ENCODE results near the gene PDZD4.

PDZD4 gene

DNA sequence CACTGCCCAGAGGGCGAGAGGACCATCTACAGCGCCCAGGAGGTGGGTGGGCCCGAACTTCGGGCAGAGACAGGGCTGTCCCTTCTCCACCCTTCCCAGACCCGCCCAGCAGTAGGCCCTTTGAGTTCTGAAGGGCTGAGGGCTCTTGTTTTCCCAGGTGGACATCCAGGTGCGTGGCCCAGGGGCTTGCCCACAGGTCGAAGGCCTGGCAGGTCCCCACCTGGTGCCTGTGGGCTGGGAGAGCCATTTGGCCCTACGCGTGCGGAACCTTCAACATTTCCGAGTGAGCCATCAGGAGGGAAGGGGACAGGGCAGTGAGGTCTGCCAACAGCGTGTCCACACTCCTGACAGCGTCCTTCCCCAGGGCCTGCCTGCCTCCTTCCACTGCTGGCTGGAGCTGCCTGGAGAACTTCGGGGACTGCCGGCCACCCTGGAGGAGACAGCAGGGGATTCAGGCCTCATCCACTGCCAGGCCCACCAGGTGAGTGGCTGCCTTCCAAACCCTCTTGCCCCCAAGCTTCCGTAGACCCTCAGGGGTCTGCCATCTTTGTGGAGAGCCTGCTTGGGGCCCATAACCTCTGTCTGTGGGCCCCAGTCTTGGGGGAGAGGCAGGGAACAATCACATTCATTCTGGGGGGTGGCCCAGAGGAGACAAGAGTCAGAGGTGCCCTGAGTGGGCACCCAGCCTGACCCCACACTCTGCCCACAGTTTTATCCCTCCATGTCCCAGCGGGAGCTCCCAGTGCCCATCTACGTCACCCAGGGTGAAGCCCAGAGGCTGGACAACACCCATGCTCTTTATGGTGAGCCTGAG lies 59.5 kb downstream of the PDZD4 start:
- DNase-seq: no peak

DNA sequence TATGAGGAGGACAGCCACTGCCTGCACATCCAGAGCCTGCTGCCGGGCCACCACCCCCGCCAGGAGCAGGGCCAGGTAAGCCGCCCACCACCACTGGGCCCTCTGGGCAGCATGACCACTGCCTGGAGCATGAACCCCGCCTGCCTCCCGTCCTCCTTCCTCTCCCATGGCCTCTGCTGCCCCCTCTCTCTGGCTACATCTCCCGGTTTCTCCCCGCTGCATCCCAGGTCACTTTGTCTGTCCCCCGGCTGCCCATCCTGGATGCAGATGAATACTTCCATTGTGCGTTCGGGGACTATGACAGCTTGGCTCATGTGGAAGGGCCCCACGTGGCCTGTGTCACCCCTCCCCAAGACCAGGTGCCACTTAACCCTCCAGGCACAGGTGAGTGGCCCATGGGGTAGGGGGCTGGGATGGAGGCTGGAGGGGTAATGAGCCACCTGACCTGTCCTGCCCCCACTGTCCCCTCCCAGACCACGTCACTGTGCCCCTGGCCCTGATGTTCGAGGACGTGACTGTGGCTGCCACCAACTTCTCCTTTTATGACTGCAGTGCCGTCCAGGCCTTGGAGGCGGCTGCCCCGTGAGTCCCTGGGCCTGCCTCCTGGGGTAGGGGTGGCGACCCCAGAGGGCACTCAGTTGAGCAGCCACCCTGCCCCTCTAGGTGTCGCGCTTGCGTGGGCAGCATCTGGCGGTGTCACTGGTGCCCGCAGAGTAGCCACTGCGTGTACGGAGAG lies 60.3 kb downstream of the PDZD4 start:
- no peak for DNase-seq

DNA sequence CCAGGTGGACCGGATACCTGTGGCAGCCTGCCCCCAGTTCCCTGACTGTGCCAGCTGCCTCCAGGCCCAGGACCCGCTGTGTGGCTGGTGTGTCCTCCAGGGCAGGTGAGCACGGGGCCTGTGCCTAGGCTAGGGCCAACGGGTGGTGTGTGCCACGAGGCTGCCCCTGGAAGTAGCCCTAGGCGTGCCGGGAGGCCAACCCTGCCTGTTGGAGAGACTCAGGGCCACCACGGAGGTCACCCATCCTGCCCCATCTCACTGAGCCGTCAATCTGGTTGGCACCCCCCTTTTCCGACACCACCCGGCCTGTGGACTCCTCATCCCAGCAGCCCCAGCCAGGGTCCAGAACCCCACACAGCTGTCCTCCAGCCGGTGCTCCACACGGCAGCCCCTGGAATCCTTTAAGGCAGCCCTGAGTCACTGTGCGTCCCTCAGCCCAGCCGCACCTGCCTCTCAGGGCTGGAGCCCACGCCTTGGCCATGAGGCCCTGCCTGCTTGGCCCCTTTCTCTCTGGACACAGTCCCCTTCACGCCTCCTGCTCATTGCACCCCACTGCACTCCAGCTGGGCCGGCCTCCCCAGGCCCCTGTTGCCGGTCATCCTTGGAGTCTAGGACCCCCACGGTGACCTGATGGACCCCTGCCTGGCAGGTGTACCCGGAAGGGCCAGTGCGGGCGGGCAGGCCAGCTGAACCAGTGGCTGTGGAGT lies 61.0 kb downstream of the PDZD4 start:
- DNase-seq: no peak

DNA sequence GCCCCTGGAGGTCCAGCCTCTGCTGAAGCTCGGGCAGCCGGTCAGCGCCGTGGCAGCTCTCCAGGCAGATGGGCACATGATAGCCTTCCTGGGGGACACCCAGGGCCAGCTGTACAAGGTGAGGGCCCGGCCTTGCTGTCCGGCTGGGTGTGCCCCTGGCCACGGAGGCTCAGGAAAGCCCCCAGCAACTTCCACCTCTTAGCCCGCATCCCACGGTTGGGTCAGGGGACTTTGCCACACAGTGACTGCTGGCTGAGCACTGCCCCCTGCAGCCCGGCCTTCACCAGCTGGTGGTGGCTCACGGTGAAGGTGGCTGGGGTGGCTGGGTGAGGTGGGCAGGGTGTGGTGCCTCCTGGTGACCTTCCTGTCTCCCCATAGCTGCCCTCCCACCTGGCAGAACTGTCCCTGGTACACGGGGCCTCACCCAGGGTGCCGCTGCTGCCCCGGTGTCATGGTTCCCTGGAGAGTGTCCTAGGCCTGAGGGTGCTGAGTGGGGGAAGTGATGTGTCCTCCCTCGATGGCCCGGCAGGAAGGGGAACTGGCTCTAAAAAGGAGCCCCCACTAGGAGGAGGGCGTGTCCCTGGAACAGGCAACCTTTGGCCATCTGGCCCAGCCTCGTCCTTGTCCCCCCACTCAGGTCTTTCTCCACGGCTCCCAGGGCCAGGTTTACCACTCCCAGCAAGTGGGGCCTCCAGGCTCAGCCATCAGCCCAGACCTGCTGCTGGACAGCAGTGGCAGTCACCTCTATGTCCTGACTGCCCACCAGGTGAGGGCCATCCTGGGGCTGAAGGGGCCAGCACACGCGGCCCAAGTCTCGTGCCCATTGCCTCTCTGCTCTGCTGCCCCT lies 61.8 kb downstream of the PDZD4 start:
- DNase-seq: no peak

DNA sequence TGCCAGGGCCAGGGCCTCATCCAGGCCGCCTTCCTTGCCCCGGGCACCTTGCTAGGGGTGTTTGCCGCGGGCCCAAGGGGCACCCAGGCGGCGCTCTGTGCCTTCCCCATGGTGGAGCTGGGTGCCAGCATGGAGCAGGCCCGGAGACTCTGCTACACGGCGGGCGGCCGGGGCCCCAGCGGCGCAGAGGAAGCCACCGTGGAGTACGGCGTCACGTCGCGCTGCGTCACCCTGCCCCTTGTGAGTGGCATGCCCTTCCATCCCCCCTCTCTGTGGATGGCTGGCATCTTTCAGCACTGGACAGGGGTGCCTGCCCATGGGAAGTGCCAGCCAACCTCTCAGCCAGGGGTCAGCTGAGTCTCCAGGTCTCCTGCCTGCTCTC lies 62.7 kb downstream of the PDZD4 start:
- no peak for DNase-seq

DNA sequence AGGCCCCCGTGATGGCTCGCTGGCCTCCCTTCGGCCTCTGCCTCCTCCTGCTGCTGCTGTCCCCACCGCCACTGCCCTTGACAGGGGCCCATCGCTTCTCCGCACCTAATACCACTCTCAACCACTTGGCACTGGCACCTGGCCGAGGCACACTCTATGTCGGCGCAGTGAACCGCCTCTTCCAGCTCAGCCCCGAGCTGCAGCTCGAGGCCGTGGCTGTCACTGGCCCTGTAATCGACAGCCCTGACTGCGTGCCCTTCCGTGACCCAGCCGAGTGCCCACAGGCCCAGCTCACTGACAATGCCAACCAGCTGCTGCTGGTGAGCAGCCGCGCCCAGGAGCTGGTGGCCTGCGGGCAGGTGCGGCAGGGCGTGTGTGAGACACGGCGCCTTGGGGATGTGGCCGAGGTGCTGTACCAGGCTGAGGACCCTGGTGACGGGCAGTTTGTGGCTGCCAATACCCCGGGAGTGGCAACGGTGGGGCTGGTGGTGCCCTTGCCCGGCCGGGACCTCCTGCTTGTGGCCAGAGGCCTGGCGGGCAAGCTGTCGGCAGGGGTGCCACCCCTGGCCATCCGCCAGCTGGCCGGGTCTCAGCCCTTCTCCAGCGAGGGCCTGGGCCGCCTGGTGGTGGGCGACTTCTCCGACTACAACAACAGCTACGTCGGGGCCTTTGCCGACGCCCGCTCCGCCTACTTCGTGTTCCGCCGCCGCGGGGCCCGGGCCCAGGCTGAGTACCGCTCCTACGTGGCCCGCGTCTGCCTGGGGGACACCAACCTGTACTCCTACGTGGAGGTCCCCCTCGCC lies 63.3 kb downstream of the PDZD4 start:
- no peak for DNase-seq

DNA sequence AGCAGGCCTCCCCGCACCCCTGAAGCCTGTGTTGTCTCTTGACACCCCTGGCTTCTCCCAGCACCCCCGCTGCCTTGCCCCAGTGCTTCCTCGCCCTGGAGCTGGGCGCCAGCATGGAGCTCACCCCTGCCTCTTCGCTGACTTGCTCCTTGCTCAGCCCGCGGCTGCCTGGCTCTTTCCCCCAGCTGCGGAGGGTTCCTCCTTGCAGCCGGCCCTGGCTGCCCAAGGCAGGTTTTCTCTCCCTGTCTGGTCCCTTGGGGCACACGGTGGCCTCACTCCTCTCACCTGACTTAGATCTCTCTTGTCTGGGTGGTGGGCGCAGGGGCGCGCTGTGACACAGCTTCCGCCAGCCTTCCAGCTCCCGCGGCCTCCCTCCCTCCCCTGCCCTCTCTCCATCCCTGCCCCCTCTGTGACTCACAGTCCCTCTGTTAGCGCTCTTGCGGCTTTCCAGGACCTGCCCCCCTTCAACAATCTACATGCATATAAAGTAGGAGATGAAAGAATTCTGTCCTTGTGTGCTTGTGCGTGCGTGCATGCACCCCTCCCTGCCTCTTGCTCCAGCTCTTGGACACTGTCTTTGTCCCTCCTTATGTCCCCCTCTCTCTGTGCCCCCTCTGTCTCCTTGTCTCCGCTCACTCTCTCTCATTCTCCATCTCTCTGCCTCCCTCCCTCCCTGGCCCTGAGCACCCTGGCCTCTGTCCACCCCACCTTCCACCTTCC lies 64.1 kb downstream of the PDZD4 start:
- DNase-seq: no peak

DNA sequence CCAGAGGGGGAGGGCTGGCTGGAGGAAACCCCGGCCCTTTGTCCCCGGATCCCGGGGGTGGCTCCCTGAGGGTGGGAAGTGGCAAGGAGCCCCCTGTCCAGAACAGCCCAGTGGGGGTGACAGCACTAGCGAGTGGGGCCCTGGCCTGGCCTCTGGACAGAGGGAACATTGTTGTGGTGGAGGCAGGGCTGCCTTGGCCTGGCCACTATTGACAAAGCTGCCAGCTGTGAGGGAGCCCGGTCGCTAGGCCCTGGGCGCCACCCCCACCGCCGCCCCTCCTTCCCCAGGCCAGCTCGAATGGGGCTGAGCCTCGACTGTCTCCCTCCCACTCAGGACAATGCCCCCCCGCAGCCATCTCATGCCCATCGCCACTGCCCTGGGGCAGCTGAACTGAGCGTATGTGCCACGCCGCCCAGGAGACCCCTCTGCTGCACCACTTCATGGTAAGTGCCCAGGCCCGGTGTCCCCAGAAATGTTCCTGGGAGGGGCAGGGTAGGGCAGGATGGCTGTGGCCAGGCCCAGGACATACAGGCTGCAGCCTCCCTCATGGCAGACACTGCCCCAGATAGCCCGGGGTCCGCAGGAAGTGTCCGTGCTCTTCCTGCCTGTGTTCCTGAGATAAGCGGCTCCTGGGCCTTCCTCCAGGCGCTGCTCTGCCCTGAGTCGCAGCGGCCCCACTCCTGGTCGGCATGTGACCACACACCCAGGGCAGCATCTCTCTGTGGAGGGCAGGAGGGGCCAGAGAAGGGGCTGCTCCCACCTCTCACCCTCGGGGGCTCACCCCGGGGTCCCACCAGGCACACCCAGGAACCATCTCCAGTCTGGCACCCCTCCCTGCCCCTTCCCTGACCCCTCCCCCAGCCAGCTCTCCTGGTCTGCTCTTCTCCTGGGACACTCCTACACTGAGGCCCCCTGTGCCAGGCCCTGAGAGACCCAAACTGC lies 64.9 kb downstream of the PDZD4 start:
- no peak for DNase-seq

DNA sequence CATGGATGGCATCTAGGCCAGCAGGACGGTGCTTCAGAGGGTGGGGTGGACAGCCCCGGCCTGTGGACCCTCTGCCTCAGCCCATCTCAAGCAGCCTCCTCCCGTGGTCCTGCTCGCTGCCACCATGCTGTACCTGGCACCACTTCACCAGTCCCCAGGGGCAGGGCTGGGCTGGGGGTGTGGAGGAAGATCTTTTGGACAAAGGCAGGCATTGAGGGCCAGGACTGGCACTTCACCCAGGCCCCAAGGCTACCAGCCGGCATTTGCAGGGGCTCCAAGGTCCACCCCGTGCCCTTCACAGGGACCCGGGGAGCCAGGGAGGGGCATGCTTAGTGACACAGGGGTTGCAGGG lies 65.6 kb downstream of the PDZD4 start:
- no peak for DNase-seq

DNA sequence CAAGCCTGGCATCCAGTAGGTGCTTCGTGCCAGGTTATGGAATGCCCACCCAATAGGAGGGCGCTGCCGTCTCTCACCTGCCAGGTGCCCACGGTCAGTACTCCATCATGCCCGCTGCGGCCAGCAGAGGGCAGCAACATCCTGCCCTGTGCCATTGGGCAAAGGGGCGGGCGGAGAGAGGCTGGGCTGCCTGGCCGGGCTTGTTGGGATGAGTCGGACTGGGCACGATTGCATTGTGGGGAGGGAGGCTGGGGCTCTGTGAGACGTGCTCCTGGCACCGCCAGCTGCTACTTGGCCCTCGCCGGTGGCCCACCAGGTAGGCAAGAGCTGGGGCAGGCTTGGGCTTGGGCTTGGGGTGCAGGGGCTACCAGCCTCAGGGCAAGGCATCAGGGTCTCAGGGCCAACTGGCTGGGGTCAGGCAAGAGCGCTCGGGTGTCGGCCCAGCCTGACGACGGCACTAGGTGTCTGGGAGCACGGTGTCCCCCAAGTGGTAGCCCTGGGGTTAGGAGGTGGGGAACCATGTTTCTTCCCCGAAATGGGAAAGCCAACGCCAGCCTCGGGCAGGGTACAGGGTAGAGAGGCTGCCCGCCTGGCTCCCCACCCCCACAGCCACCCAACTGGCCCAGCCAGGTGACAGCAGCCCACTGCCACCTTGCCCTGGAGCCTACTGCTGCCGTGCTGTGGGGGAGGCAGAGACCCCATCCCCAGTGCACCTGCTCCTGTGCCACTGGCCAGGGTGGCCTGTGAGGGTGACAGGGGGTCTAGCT lies 66.2 kb downstream of the PDZD4 start, which contains the start of gene PLXNB3:
TSS of gene PLXNB3 (plus strand) at position 261 of the 767 bp plus-strand sequence. CDS start 1,287 bp downstream, outside the sequence.
- peak; percentile 0 for DNase-seq

DNA sequence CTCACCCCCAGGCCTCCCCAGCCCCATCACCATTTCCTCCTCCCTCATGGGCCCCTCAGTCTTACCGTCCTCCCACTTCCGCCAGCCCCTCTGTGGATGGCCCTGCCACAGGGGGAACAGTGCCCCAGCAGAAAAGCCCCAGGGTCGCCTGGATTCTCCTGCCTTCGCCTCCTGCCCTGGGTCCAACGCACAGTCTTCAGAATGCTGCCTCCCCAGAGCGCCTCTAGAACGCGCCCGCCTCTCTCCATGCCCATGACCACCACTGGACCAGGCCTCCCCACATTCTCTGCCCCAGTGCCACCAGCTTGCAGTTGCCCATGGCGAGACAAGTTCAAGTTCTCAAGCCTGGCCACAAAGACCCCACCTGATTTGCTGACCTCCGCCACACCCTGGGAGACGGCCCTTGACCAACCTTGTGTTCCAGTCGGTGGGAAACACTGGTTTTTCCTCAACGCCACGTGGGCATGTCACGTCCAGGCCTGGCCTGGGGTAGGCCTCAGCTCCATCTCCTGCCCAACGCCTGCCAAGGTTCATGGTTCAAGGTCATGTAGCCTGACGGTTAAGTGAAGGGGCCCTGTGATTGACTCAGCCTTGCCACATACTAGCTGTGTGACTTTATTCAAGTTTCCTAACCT lies 66.9 kb downstream of the PDZD4 start:
- DNase-seq: no peak

DNA sequence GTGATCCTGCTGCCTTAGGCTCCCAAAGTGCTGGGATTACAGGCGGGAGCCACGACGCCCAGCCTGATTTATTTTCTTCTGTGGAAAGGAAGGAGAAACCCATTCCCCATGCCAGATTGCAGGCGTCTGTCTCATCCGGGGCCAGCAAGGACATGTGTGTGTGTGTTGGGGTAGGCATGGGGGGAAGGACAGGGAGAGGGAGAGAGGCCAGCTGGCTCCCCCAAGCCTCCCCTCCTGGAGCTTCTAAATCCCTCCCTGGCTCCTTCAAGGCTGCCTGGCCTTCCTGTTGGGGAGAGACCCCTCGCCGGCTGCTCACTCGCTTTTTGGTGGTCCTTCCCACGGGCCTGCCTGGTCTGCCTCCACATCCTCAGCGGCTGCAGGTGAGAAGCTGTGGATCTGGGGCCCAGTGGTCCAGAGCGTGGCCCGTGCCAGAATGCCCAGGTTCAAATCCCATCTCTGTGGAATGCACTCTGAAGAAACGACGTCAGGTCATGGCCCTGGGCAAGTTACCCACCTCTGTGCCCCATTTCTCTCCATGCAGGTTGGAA lies 67.6 kb downstream of the PDZD4 start:
- DNase-seq: no peak

DNA sequence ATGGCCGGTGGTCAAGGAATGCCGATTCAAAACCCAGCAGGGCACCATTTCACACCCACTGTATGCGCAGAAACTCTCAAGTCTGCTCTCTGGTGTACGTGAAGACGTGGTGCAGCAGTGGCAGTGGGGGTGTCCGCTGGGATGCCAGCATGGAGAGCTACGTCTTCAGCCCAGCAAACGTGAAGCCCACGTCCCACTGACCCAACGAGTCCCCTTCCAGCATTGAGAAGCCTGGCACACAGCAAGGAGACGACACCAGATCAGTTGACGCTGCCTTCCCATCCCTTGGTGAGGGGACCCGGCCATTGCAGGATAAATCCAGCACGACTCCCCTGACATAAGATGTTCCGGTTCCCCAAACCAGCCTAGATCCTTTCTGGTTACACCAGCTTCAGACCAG lies 68.5 kb downstream of the PDZD4 start:
- DNase-seq: no peak

DNA sequence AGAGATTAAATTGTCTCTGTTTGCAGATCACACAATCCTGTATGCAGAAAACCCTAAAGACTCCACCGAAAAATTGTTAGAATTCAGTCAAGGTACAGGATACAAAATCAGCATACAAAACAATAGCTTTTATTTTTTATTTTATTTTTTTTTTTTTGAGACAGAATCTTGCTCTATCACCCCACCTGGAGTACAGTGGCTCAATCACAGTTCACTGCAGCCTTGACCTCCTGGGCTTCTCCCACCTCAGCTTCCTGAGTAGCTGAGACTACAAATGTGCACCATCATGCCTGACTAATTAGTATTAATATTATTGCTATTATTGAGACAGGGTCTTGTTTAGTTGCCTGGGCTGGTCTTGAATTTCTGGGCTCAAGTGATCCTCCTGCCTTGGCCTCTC lies 75.2 kb downstream of the PDZD4 start:
- DNase-seq: no peak

Data from KG1 (cell line).